ENCODE results near the gene PCGF3.

DNA sequence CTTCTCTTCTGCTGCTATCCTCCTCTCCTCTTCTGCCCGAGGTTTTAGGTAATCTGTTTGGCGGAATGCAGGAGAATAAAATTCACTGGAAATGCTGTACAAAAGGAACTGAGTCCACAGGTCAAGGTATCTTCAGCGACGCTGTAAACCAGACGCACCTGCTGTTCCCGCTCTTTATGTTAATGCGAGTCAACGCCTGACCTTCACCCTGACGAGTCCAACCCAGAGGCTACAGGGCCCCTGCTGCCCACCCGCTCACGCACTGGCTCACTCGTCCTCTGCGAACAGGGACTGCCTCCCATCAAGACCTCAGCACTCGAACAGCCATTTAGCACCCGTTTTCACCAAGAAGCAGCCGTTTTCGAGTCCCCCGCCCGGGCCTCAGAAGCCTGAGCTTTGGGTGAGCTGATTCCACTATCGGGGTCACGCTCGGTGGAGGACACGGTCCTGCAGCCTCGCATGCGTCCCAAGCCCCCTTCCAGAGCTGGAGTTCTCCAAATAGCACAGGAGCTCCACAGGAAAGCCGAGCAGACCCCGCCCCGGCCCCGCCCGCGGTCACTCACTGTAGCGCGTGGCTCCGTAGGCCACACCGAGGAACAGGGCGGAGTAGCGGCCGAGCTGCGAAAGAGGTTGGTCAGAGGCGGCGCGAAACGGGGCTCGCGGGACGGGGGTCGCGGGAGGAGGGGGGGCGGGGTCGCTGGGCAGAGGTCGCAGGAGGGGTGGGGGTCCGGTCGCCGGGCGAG lies 32.1 kb upstream of the PCGF3 start:
- no peak for TF ChIP-seq HNF4G (IDR thresholded peaks at IDR 0.05)
- TF ChIP-seq, protein P1, sequence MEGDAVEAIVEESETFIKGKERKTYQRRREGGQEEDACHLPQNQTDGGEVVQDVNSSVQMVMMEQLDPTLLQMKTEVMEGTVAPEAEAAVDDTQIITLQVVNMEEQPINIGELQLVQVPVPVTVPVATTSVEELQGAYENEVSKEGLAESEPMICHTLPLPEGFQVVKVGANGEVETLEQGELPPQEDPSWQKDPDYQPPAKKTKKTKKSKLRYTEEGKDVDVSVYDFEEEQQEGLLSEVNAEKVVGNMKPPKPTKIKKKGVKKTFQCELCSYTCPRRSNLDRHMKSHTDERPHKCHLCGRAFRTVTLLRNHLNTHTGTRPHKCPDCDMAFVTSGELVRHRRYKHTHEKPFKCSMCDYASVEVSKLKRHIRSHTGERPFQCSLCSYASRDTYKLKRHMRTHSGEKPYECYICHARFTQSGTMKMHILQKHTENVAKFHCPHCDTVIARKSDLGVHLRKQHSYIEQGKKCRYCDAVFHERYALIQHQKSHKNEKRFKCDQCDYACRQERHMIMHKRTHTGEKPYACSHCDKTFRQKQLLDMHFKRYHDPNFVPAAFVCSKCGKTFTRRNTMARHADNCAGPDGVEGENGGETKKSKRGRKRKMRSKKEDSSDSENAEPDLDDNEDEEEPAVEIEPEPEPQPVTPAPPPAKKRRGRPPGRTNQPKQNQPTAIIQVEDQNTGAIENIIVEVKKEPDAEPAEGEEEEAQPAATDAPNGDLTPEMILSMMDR (IDR thresholded peaks at IDR 0.05; ENCODE audit: low read depth, low read length, missing input control), result no peak
